ENCODE data around the gene BMP6.

- TF ChIP-seq HDAC2 (IDR thresholded peaks at IDR 0.05) (no peak), RFX5 (IDR thresholded peaks at IDR 0.05) (no peak), POLR2AphosphoS2 (conservative IDR thresholded peaks at IDR 0.05; ENCODE audit: low read length) (no peak), ZSCAN20 (CRISPR knock-in tag; IDR thresholded peaks at IDR 0.05) (no peak), EP300 (IDR thresholded peaks at IDR 0.05) (no peak), POLR2A (IDR thresholded peaks at IDR 0.05; ENCODE audit: low read length) (no peak), NPAS2 (CRISPR knock-in tag; IDR thresholded peaks at IDR 0.05; ENCODE audit: borderline replicate concordance) (no peak)
- TF ChIP-seq, protein P1, sequence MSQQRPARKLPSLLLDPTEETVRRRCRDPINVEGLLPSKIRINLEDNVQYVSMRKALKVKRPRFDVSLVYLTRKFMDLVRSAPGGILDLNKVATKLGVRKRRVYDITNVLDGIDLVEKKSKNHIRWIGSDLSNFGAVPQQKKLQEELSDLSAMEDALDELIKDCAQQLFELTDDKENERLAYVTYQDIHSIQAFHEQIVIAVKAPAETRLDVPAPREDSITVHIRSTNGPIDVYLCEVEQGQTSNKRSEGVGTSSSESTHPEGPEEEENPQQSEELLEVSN (IDR thresholded peaks at IDR 0.05; ENCODE audit: borderline replicate concordance, low read depth): no peak
- TF ChIP-seq, protein P2, sequence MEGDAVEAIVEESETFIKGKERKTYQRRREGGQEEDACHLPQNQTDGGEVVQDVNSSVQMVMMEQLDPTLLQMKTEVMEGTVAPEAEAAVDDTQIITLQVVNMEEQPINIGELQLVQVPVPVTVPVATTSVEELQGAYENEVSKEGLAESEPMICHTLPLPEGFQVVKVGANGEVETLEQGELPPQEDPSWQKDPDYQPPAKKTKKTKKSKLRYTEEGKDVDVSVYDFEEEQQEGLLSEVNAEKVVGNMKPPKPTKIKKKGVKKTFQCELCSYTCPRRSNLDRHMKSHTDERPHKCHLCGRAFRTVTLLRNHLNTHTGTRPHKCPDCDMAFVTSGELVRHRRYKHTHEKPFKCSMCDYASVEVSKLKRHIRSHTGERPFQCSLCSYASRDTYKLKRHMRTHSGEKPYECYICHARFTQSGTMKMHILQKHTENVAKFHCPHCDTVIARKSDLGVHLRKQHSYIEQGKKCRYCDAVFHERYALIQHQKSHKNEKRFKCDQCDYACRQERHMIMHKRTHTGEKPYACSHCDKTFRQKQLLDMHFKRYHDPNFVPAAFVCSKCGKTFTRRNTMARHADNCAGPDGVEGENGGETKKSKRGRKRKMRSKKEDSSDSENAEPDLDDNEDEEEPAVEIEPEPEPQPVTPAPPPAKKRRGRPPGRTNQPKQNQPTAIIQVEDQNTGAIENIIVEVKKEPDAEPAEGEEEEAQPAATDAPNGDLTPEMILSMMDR (IDR thresholded peaks at IDR 0.05): no peak
- TF ChIP-seq, protein P3, sequence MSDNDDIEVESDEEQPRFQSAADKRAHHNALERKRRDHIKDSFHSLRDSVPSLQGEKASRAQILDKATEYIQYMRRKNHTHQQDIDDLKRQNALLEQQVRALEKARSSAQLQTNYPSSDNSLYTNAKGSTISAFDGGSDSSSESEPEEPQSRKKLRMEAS (IDR thresholded peaks at IDR 0.05): no peak
These were observed 143.0 kb downstream of the BMP6 start for GRCh38 chr6:7868926-7869325.
